ENCODE data around the gene KAZALD1.

GRCh38 chr10:101073631-101074030 is 11.8 kb downstream of the KAZALD1 start:
- TF ChIP-seq CTCF (IDR thresholded peaks at IDR 0.05) = no peak
- no peak; the same call in 1 of the 2 replicates for TF ChIP-seq RAD21 (IDR thresholded peaks at IDR 0.05; ENCODE audit: low read length)
- no peak for TF ChIP-seq USF1 (IDR thresholded peaks at IDR 0.05; ENCODE audit: borderline replicate concordance, low read depth)
- no peak for TF ChIP-seq REST (IDR thresholded peaks at IDR 0.05; ENCODE audit: low read depth, low read length)
- TF ChIP-seq FOXJ3 (CRISPR knock-in tag; IDR thresholded peaks at IDR 0.05) = no peak
- no peak for TF ChIP-seq NFIC (IDR thresholded peaks at IDR 0.05; ENCODE audit: borderline replicate concordance)
- TF ChIP-seq RXRA (IDR thresholded peaks at IDR 0.05; ENCODE audit: borderline replicate concordance, low read depth) = no peak
- TF ChIP-seq POLR2AphosphoS5 (IDR thresholded peaks at IDR 0.05; ENCODE audit: low read depth, low read length) = no peak

Measured in SK-N-SH (cell line).